Naive B cell (primary cell): ENCODE data around the gene DCAF16. TPM values are rescaled to one million over a fixed set of nuclear protein-coding genes. Genes with fewer than 3 reads are reported as not detected.

Source experiments
- ATAC-seq, 2 donors: fragments of 150-1000 bp; cut with Tn5 transposase; 2 replicates each; pipeline ENCODE4 v1.10.0; 2021; ENCODE audit warnings: low read depth in 2 of 2, mild to moderate bottlenecking in 2 of 2, moderate library complexity in 2 of 2
- DNase-seq: peaks from one replicate; pipeline ENCODE4 v3.0.0; 2022
- H3K27ac Mint-ChIP-seq, 6 donors: one replicate each; pipeline ENCODE4 v1.8.0; 2020 to 2022; ENCODE audit warnings: mild to moderate bottlenecking in 6 of 6, mixed read lengths in 6 of 6, moderate library complexity in 5 of 6, inconsistent platforms in 2 of 6
- H3K27me3 Mint-ChIP-seq, 3 donors: one replicate each; pipeline ENCODE4 v1.8.0; 2021 to 2022; ENCODE audit warnings: mixed read lengths in 3 of 3, mild to moderate bottlenecking in 1 of 3
- H3K36me3 Mint-ChIP-seq, 2 donors: one replicate each; pipeline ENCODE4 v1.8.0; 2020 to 2022; ENCODE audit warnings: mixed read lengths in 2 of 2, inconsistent platforms in 1 of 2, mild to moderate bottlenecking in 1 of 2
- H3K4me1 Mint-ChIP-seq, 3 donors: one replicate each; pipeline ENCODE4 v1.8.0; 2020 to 2022; ENCODE audit warnings: mixed read lengths in 3 of 3, inconsistent platforms in 1 of 3, mild to moderate bottlenecking in 1 of 3, moderate library complexity in 1 of 3
- H3K4me3 Mint-ChIP-seq, 8 donors: one replicate each; pipeline ENCODE4 v1.8.0; 2020 to 2022; ENCODE audit warnings: mild to moderate bottlenecking in 8 of 8, mixed read lengths in 8 of 8, moderate library complexity in 8 of 8, inconsistent platforms in 2 of 8
- H3K9me3 Mint-ChIP-seq, 7 donors: one replicate each; pipeline ENCODE4 v1.8.0; 2020 to 2022; ENCODE audit warnings: mixed read lengths in 7 of 7, mild to moderate bottlenecking in 5 of 7, inconsistent platforms in 2 of 7, moderate library complexity in 1 of 7
- polyA plus RNA-seq, 6 donors: library from polyadenylated mRNA; unstranded; fragments of 300-500 nt; fragmentation: Illumina TruSeq; gene quantifications; one replicate each; pipeline ENCODE4 v1.2.3, GENCODE V29; 2021; ENCODE audit warnings: low read depth in 6 of 6

The DCAF16 gene
- polyA plus RNA-seq, 6 donors from 2014 or later = 13.6 to 31.4 (median 18.6) TPM

DNA sequence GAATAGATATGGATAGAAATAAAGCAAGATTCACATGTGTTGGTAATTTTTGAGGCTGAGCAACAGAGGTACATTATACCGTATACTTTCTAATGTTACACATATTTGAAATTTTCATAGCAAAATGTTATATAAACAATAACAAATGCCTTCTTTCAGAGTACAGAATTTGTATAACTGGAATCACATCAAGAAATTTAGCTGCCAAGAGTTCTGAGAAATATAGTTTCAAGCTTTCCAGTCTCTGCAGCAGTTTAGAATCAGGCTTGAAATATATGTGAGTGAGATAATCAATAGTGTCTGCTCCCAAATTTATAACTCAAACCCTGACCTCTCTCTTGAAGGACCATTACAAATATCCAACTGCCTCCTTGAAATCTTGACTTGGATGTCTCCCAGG is 52.9 kb downstream of the DCAF16 start:
- no peak for ATAC-seq
- no peaks in the 10 kb centered on the region for H3K36me3 Mint-ChIP-seq
- H3K4me3 Mint-ChIP-seq = no peak overlapping the region
- peaks cover 3 to 27% (median 16%) of the 10 kb centered on the region in 3 donors for H3K27me3 Mint-ChIP-seq
- peaks cover 0 to 2% (median 0%) of the 10 kb centered on the region in 3 donors for H3K4me1 Mint-ChIP-seq
- H3K9me3 Mint-ChIP-seq = no peaks in the 10 kb centered on the region
- H3K27ac Mint-ChIP-seq = no peak overlapping the region
- DNase-seq = no peak

DNA sequence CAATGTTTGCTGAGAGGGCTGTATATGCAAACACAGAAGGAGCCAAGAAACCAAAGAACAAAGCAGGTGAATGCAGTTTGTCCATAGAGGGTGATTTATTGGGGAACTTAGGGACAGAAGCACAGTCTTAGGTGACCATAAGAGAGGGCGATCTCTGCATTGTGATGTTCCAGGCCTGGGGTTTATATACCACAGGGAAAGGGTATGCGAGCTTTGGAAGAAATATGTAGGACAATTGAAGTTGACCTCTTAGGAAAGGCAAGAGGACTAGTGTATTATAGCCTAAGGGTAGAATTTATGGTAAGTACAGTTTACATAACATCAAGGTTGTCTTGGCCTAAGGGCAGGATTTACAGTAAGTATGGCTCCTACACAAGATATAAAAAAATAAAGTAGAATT is 56.9 kb downstream of the DCAF16 start:
- Mint-ChIP-seq H3K9me3 (no peaks in the 10 kb centered on the region), H3K4me1 (no peaks in the 10 kb centered on the region), H3K27ac (no peak overlapping the region), H3K36me3 (no peaks in the 10 kb centered on the region), H3K27me3 (peaks cover 3 to 28% (median 16%) of the 10 kb centered on the region in 3 donors), H3K4me3 (no peak overlapping the region)
- ATAC-seq (no peak), DNase-seq (no peak)

Other genes with a start within 250 kb of the DCAF16 start
- 10 to 100 TPM; 33.4 to 54.5 (median 40.6) TPM for gene LAP3, start 233.6 kb downstream of the DCAF16 start, polyA plus RNA-seq
- 10 to 100 TPM; 39.8 to 60.4 (median 48.1) TPM for gene MED28, start 196.1 kb downstream of the DCAF16 start, polyA plus RNA-seq
- not detected for gene FAM184B, start 29.1 kb downstream of the DCAF16 start, polyA plus RNA-seq
- 1 to 10 TPM in 1 of 6 donors, under 1 TPM in 3, not detected in 2; 0.15 to 1.3 (median 0.34) TPM for gene NCAPG, start 222 bp upstream of the DCAF16 start, polyA plus RNA-seq
- 10 to 100 TPM in 5 of 6 donors, 1 to 10 TPM in 1; 8.0 to 20.2 (median 16.7) TPM for gene LCORL, start 211.0 kb upstream of the DCAF16 start, polyA plus RNA-seq